H1 (cell line): ENCODE results near the gene KMT5B. TPM values are rescaled to one million over a fixed set of nuclear protein-coding genes. Genes with fewer than 3 reads are reported as not detected.

Experiments used
- CBX8 ChIP-seq: fragments of 300-800, 300-1000 bp; sonication (generic); IDR thresholded peaks from 2 replicates; pipeline ENCODE4 v1.7.1; 2016; ENCODE audit warnings: low read depth, low read length, borderline replicate concordance
- polyA plus RNA-seq, 7 experiments: library from polyadenylated mRNA; depleted of rRNA in 3 of 7; stranded (reverse) in 5 of 7; unstranded in 2 of 7; fragments of >200 nt in 5 of 7; fragments of 200-250 nt in 2 of 7; gene quantifications; 1 replicate in 5 of 7; 2 replicates in 1 of 7; 4 replicates in 1 of 7; pipeline versions ENCODE4 v1.2.1 to v1.2.3, GENCODE V29; 2011 to 2013; ENCODE audit warnings: missing spikeins in 2 of 7, mixed read lengths in 2 of 7
- total RNA-seq: library from RNA; stranded (reverse); fragmentation: NEBNext Ultra II Directional; extraction: Animal tissue kit (Norgen Biotek cat#: 25700); gene quantifications from 2 replicates; pipeline ENCODE4 v1.2.1, GENCODE V29; 2021
- TF ChIP-seq, protein P1 (sequence below): IDR thresholded peaks from 2 replicates; pipeline ENCODE4 v1.6.1; 2012; ENCODE audit warnings: inconsistent platforms
- TF ChIP-seq, protein P2 (sequence below): IDR thresholded peaks from 2 replicates; pipeline ENCODE4 v1.6.1; 2012; ENCODE audit warnings: low read length, inconsistent platforms

KMT5B gene
- total and polyA plus RNA-seq, 2 of the 8 experiments (the other 6 are each of a cell fraction or from before 2014, with no cell fraction given): 11.0 to 40.8 TPM

DNA sequence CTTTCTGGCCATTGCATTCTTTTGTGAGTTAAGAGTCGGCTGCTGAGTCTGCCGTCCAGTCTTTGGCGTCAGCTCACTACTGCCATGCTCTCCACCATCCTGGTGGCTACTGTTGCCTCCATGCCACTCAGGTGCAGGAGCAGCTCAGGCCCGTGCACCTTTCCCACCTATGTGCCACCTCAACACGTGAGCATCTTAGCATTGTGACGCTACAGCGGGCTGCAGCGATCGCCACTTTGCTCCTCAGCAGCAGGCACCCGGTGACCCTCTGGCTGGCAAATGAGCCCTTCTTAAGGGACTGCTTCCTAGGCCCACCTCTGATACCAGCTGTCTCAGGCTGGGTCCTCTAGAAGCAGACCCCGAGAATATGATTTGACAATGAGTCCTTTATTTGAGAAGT is 11.5 kb upstream of the KMT5B start (continued):
- TF ChIP-seq, protein P1, sequence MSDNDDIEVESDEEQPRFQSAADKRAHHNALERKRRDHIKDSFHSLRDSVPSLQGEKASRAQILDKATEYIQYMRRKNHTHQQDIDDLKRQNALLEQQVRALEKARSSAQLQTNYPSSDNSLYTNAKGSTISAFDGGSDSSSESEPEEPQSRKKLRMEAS: no peak
- TF ChIP-seq CBX8: no peak
- TF ChIP-seq, protein P2, sequence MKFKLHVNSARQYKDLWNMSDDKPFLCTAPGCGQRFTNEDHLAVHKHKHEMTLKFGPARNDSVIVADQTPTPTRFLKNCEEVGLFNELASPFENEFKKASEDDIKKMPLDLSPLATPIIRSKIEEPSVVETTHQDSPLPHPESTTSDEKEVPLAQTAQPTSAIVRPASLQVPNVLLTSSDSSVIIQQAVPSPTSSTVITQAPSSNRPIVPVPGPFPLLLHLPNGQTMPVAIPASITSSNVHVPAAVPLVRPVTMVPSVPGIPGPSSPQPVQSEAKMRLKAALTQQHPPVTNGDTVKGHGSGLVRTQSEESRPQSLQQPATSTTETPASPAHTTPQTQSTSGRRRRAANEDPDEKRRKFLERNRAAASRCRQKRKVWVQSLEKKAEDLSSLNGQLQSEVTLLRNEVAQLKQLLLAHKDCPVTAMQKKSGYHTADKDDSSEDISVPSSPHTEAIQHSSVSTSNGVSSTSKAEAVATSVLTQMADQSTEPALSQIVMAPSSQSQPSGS: no peak
